ENCODE data around the gene USP11.

Gene USP11

GRCh38 chrX:47197526-47197925, 35.3 kb upstream of the USP11 start:
- no peak for DNase-seq (ENCODE audit: low read depth, low spot score)
- in situ Hi-C loops (cut with HindIII; ENCODE audit: low sequenced_read_pairs): no loop called here
- H3K4me3 ChIP-seq (ENCODE audit: low read depth, low read length): no peak overlapping the region
- TF ChIP-seq, protein P1, sequence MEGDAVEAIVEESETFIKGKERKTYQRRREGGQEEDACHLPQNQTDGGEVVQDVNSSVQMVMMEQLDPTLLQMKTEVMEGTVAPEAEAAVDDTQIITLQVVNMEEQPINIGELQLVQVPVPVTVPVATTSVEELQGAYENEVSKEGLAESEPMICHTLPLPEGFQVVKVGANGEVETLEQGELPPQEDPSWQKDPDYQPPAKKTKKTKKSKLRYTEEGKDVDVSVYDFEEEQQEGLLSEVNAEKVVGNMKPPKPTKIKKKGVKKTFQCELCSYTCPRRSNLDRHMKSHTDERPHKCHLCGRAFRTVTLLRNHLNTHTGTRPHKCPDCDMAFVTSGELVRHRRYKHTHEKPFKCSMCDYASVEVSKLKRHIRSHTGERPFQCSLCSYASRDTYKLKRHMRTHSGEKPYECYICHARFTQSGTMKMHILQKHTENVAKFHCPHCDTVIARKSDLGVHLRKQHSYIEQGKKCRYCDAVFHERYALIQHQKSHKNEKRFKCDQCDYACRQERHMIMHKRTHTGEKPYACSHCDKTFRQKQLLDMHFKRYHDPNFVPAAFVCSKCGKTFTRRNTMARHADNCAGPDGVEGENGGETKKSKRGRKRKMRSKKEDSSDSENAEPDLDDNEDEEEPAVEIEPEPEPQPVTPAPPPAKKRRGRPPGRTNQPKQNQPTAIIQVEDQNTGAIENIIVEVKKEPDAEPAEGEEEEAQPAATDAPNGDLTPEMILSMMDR (IDR thresholded peaks at IDR 0.05; ENCODE audit: low read depth, low read length): no peak

- no peak overlapping the region for H3K4me3 ChIP-seq (ENCODE audit: low read depth, low read length)
- peak; percentile 17 for DNase-seq (ENCODE audit: low read depth, low spot score)
- in situ Hi-C loops (cut with HindIII; ENCODE audit: low sequenced_read_pairs): no loop called here
- TF ChIP-seq, protein P1 (IDR thresholded peaks at IDR 0.05; ENCODE audit: low read depth, low read length): no peak
These were observed 34.7 kb upstream of the USP11 start for GRCh38 chrX:47198026-47198686.

DNA sequence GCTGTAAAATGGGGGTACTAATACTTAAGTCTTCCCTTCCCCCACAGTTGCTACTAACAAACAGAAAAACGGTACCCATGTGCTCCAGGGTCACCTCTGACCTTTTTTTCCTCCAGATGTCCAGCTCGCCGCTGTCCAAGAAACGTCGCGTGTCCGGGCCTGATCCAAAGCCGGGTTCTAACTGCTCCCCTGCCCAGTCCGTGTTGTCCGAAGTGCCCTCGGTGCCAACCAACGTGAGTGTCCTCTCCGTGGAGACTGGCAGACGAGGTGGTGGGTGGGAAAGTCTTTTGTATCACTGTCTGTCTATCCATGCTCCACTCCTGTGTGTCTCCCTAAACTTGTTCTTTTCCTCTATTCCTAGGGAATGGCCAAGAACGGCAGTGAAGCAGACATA, 34.1 kb upstream of the USP11 start:
- in situ Hi-C loops (cut with HindIII; ENCODE audit: low sequenced_read_pairs): no loop called here
- DNase-seq (ENCODE audit: low read depth, low spot score): no peak
- no peak overlapping the region for H3K4me3 ChIP-seq (ENCODE audit: low read depth, low read length)
- TF ChIP-seq, protein P1 (IDR thresholded peaks at IDR 0.05; ENCODE audit: low read depth, low read length): no peak

DNA sequence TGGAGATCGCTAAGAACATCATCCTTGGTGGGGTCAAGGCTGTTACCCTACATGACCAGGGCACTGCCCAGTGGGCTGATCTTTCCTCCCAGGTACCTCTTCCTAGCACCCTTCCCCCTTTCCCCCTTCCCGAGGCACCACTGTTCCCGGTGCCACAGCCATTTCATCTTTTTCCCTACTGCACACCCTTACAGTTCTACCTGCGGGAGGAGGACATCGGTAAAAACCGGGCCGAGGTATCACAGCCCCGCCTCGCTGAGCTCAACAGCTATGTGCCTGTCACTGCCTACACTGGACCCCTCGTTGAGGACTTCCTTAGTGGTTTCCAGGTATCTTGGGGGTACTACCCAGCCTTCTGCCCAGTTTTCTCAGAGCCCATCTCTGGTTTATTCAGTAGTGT, 33.5 kb upstream of the USP11 start:
- in situ Hi-C loops (cut with HindIII; ENCODE audit: low sequenced_read_pairs): no loop called here
- no peak for DNase-seq (ENCODE audit: low read depth, low spot score)
- TF ChIP-seq, protein P1 (IDR thresholded peaks at IDR 0.05; ENCODE audit: low read depth, low read length): no peak
- H3K4me3 ChIP-seq (ENCODE audit: low read depth, low read length): no peak overlapping the region

- in situ Hi-C loops (cut with HindIII; ENCODE audit: low sequenced_read_pairs): no loop called here
- TF ChIP-seq, protein P1 (IDR thresholded peaks at IDR 0.05; ENCODE audit: low read depth, low read length): no peak
- peak; percentile 51 for DNase-seq (ENCODE audit: low read depth, low spot score)
- no peak overlapping the region for H3K4me3 ChIP-seq (ENCODE audit: low read depth, low read length)
These were observed 32.2 kb upstream of the USP11 start for GRCh38 chrX:47200385-47201150.

- DNase-seq (ENCODE audit: low read depth, low spot score): no peak
- no peak overlapping the region for H3K4me3 ChIP-seq (ENCODE audit: low read depth, low read length)
- TF ChIP-seq, protein P1 (IDR thresholded peaks at IDR 0.05; ENCODE audit: low read depth, low read length): no peak
- in situ Hi-C loops (cut with HindIII; ENCODE audit: low sequenced_read_pairs): no loop called here
These were observed 31.4 kb upstream of the USP11 start for GRCh38 chrX:47201345-47201944.

All from astrocyte of the spinal cord (primary cell).